ENCODE data around the gene CCDC195. TPM values are rescaled to one million over a fixed set of nuclear protein-coding genes. Genes with fewer than 3 reads are reported as not detected.

The CCDC195 gene
- polyA plus RNA-seq, 1 donor from 2014 or later: not detected

GRCh38 chr2:224659714-224660113 lies 56.5 kb downstream of the CCDC195 start:
- no peak overlapping the region for H2AFZ ChIP-seq (ENCODE audit: low read depth, low read length)
- no peaks in the 10 kb centered on the region for H3K9me3 ChIP-seq (ENCODE audit: low read length)
- H4K20me1 ChIP-seq (ENCODE audit: insufficient read depth): no peaks in the 10 kb centered on the region
- no peak overlapping the region for H3K27ac ChIP-seq (ENCODE audit: low read length)
- no peaks in the 10 kb centered on the region for H3K9me2 ChIP-seq (ENCODE audit: insufficient read depth, low read length)
- TF ChIP-seq RAD21 (conservative IDR thresholded peaks at IDR 0.05) (no peak), TAF1 (IDR thresholded peaks at IDR 0.05; ENCODE audit: low read depth) (no peak), MXI1 (conservative IDR thresholded peaks at IDR 0.05; ENCODE audit: poor library complexity, severe bottlenecking) (no peak), SMC3 (conservative IDR thresholded peaks at IDR 0.05; ENCODE audit: poor library complexity) (no peak), EZH2 (IDR thresholded peaks at IDR 0.05; ENCODE audit: borderline replicate concordance, insufficient read depth, low read length, poor library complexity, severe bottlenecking) (no peak), CTCF (IDR thresholded peaks at IDR 0.05; ENCODE audit: poor library complexity, severe bottlenecking) (no peak), POLR2AphosphoS5 (IDR thresholded peaks at IDR 0.05) (no peak), EP300 (conservative IDR thresholded peaks at IDR 0.05; ENCODE audit: poor library complexity, severe bottlenecking) (no peak), REST (IDR thresholded peaks at IDR 0.05; ENCODE audit: borderline replicate concordance) (no peak)
- H3K36me3 ChIP-seq (ENCODE audit: insufficient read depth, low read length): no peaks in the 10 kb centered on the region
- H3K4me2 ChIP-seq (ENCODE audit: low read length): no peak overlapping the region
- H3K9ac ChIP-seq (ENCODE audit: low read length): no peak overlapping the region
- H3F3A ChIP-seq (ENCODE audit: insufficient read depth, low read length, poor library complexity, severe bottlenecking): no peaks in the 10 kb centered on the region
- no peaks in the 10 kb centered on the region for H3K27me3 ChIP-seq (ENCODE audit: insufficient read depth, low read depth, low read length)
- H3K79me2 ChIP-seq (replicated peaks; ENCODE audit: insufficient read depth, low read length): no peaks in the 10 kb centered on the region
- no peak overlapping the region for H3K4me3 ChIP-seq (ENCODE audit: low read length)

GRCh38 chr2:224658780-224659405 lies 57.3 kb downstream of the CCDC195 start:
- H3K9me2 ChIP-seq (ENCODE audit: insufficient read depth, low read length): no peaks in the 10 kb centered on the region
- H4K20me1 ChIP-seq (ENCODE audit: insufficient read depth): no peaks in the 10 kb centered on the region
- H3K4me2 ChIP-seq (ENCODE audit: low read length): no peak overlapping the region
- no peaks in the 10 kb centered on the region for H3K9me3 ChIP-seq (ENCODE audit: low read length)
- H3K27ac ChIP-seq (ENCODE audit: low read length): no peak overlapping the region
- no peak overlapping the region for H2AFZ ChIP-seq (ENCODE audit: low read depth, low read length)
- no peaks in the 10 kb centered on the region for H3K36me3 ChIP-seq (ENCODE audit: insufficient read depth, low read length)
- H3K9ac ChIP-seq (ENCODE audit: low read length): no peak overlapping the region
- H3K79me2 ChIP-seq (replicated peaks; ENCODE audit: insufficient read depth, low read length): no peaks in the 10 kb centered on the region
- H3F3A ChIP-seq (ENCODE audit: insufficient read depth, low read length, poor library complexity, severe bottlenecking): no peaks in the 10 kb centered on the region
- TF ChIP-seq SMC3 (conservative IDR thresholded peaks at IDR 0.05; ENCODE audit: poor library complexity) (no peak), CTCF (IDR thresholded peaks at IDR 0.05; ENCODE audit: poor library complexity, severe bottlenecking) (no peak), EP300 (conservative IDR thresholded peaks at IDR 0.05; ENCODE audit: poor library complexity, severe bottlenecking) (no peak), POLR2AphosphoS5 (IDR thresholded peaks at IDR 0.05) (no peak), RAD21 (conservative IDR thresholded peaks at IDR 0.05) (no peak), EZH2 (IDR thresholded peaks at IDR 0.05; ENCODE audit: borderline replicate concordance, insufficient read depth, low read length, poor library complexity, severe bottlenecking) (no peak), REST (IDR thresholded peaks at IDR 0.05; ENCODE audit: borderline replicate concordance) (no peak), TAF1 (IDR thresholded peaks at IDR 0.05; ENCODE audit: low read depth) (no peak), MXI1 (conservative IDR thresholded peaks at IDR 0.05; ENCODE audit: poor library complexity, severe bottlenecking) (no peak)
- no peak overlapping the region for H3K4me3 ChIP-seq (ENCODE audit: low read length)
- no peaks in the 10 kb centered on the region for H3K27me3 ChIP-seq (ENCODE audit: insufficient read depth, low read depth, low read length)
